GM12878 (cell line): ENCODE data around the gene ZBTB16.

Experiments used
- CTCF ChIP-seq, 3 experiments: IDR thresholded peaks in 2 of 3; conservative IDR thresholded peaks in 1 of 3; 2 replicates each; pipeline ENCODE4 v1.5.1; 2011; ENCODE audit warnings: low read depth in 3 of 3, low read length in 3 of 3, mild to moderate bottlenecking in 3 of 3, control low read depth in 2 of 3, moderate library complexity in 2 of 3, inconsistent platforms in 1 of 3, mixed read lengths in 1 of 3; ENCODE audit not compliant: control insufficient read depth in 2 of 3, insufficient read depth in 1 of 3; ENCODE audit errors: extremely low read depth in 1 of 3
- RAD21 ChIP-seq: IDR thresholded peaks from 2 replicates; pipeline ENCODE4 v1.6.1; 2011; ENCODE audit warnings: mild to moderate bottlenecking, low read depth, low read length, moderate library complexity; ENCODE audit not compliant: insufficient read depth
- SIN3A ChIP-seq: IDR thresholded peaks from 2 replicates; pipeline ENCODE4 v1.6.1; 2012; ENCODE audit warnings: low read depth, low read length, improper control_type of control experiment
- YY1 ChIP-seq: IDR thresholded peaks from 2 replicates; pipeline ENCODE4 v1.6.1; 2011; ENCODE audit warnings: low read depth, mild to moderate bottlenecking, low read length

GRCh38 chr11:114225661-114226060 lies 166.2 kb downstream of the ZBTB16 start:
- TF ChIP-seq SIN3A, result no peak
- no peak for TF ChIP-seq CTCF (IDR thresholded peaks at IDR 0.05 in 2 of 3, conservative IDR thresholded peaks at IDR 0.05 in 1 of 3; ENCODE audit: control insufficient read depth in 2 of 3, extremely low read depth in 1 of 3, insufficient read depth in 1 of 3, low read depth in 3 of 3, low read length in 3 of 3)
- no peak for TF ChIP-seq RAD21
- TF ChIP-seq YY1, result no peak
